ENCODE data around the gene DEDD2. TPM values are rescaled to one million over a fixed set of nuclear protein-coding genes. Genes with fewer than 3 reads are reported as not detected.

The DEDD2 gene
- total RNA-seq, 1 donor from 2014 or later: 21.3 TPM

DNA sequence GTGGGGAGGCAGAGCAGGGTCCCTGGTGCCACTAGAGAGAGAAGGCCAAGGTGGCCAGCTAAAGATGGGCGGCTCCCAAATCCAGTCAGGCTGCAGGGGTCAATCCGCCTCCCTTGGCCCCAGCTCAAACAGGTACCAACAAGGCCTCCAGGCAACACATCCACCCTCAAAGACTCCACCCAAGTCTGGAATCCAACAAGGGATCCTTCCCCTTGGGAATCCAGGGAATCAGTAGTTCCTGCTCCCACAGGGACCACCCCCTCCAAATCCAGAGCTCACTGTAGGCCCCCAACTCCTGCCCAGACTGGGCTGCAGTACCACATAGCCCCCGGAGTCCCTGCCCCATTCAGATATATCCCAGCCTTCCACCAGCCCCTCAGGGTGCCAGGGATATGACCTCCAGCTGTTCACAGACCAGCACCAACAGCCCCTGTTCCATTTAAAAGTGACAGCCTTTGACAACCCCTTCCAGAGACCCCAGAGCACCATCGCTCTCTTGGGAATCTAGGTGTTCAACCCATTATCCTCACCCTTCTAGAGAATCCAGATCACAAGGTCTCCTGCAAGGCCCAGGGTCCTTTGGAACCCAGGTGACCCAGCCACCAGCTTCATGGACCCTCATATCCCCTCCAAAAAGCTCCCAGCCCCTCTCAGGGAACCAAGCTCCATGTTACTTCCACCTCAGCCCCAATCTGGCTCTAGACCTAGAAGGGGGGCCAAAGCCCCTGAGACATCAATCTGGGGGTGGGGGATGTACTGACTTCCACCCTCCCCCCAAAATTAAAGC is 34.3 kb upstream of the DEDD2 start:
- Mint-ChIP-seq H3K4me1 (peaks cover 28% of the 10 kb centered on the region), H3K4me3 (peak overlapping the region; percentile 88), H3K27me3 (ENCODE audit: low read depth) (no peaks in the 10 kb centered on the region), H3K27ac (peak overlapping the region; percentile 96), H3K9me3 (no peaks in the 10 kb centered on the region), H3K36me3 (peaks cover 4% of the 10 kb centered on the region)
- DNase-seq (ENCODE audit: low spot score in 2 of 2, unreplicated experiment in 2 of 2): no peak
- TF ChIP-seq, protein P1, sequence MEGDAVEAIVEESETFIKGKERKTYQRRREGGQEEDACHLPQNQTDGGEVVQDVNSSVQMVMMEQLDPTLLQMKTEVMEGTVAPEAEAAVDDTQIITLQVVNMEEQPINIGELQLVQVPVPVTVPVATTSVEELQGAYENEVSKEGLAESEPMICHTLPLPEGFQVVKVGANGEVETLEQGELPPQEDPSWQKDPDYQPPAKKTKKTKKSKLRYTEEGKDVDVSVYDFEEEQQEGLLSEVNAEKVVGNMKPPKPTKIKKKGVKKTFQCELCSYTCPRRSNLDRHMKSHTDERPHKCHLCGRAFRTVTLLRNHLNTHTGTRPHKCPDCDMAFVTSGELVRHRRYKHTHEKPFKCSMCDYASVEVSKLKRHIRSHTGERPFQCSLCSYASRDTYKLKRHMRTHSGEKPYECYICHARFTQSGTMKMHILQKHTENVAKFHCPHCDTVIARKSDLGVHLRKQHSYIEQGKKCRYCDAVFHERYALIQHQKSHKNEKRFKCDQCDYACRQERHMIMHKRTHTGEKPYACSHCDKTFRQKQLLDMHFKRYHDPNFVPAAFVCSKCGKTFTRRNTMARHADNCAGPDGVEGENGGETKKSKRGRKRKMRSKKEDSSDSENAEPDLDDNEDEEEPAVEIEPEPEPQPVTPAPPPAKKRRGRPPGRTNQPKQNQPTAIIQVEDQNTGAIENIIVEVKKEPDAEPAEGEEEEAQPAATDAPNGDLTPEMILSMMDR (IDR thresholded peaks at IDR 0.05; ENCODE audit: unreplicated experiment): no peak

DNA sequence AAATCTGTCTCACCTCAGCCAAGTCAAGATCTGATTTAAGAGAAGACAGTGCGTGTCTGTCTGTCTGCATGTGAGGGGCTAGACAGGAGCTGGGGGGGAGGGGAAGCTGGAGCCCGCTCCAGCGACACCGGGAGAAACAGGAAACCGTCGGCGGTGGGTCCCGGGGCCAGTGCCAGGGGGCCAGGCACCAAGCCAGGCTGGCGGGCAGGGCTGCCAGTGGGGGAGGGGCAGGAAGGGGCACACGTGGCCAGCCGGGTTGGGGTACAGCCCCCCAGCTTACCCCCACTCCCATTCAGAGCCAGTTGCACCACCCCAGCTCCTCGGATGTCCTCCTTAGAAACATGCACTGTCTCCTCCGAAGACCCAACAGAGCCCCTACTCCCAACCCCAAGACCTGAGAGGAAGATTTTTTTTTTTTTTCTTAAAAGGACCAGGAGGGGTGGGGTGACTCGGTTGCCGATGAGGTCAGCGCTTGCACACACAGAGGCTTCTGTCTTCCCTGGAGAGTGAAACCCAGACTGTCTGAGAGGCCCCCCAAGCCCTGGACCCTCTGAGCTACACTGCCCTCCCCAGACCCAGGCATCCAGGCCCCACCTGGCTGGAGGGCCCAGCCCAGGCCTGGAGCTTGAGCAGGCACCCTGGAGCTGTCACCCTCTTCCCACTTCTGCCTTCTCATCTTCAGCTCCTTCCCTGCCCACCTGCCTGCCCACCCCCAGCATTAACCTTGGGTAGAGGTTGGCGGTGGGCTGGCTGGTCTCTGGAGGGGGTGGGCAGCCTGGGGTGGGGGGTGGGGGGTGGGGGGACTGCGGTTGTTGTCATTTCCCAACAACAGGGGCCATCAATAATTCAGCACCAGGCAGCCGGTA is 33.4 kb upstream of the DEDD2 start:
- Mint-ChIP-seq H3K27me3 (ENCODE audit: low read depth) (no peaks in the 10 kb centered on the region), H3K4me3 (no peak overlapping the region), H3K4me1 (peaks cover 27% of the 10 kb centered on the region), H3K27ac (peak overlapping the region; percentile 9), H3K9me3 (no peaks in the 10 kb centered on the region), H3K36me3 (peaks cover 4% of the 10 kb centered on the region)
- TF ChIP-seq, protein P1 (IDR thresholded peaks at IDR 0.05; ENCODE audit: unreplicated experiment): no peak
- DNase-seq (ENCODE audit: low spot score in 2 of 2, unreplicated experiment in 2 of 2): no peak

DNA sequence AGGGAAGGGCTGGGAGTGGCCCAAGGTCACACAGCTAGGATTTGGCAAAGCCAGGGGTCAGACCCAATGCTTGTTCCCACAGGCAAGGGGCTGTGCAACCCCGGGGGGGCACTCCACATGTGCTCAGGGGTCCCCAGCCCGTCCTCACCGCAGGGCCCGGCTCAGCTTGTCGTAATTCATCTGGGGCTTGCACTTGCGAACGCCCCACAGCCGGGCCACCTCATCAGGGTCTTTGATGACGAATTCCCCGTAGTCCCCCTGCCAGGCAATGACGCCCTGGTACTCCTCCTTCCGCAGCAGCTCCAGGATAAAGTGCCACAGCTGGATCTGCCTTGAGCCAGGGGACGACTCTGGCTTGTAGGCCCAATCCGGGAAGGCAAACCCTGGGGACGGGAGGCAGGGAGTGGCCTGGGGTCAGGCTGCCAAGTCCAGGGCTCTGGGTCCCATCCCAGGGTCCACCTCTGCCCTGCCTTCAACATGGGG is 32.7 kb upstream of the DEDD2 start:
- Mint-ChIP-seq H3K36me3 (peaks cover 4% of the 10 kb centered on the region), H3K9me3 (no peaks in the 10 kb centered on the region), H3K27ac (peak overlapping the region; percentile 9), H3K27me3 (ENCODE audit: low read depth) (no peaks in the 10 kb centered on the region), H3K4me1 (peaks cover 30% of the 10 kb centered on the region), H3K4me3 (no peak overlapping the region)
- TF ChIP-seq, protein P1 (IDR thresholded peaks at IDR 0.05; ENCODE audit: unreplicated experiment): no peak
- DNase-seq (ENCODE audit: low spot score in 2 of 2, unreplicated experiment in 2 of 2): no peak

DNA sequence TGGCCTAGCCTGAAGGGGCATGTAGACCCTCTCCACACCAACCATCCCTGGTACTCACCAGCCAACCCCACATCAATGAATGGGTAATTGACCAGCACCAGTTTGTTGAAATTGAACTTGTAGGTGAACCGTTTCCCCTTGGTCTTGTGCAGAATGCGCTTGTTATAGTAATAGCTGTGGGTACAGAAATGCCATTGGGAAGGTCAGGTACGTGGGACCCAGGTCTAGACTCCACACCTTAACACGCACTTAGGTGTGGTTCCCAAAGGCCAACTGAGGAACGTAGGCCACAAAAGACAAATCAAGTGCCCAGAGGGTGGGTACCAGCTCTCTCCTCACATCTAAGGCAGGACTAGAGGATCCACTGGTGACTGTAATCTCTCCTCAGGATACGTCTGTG is 32.3 kb upstream of the DEDD2 start:
- Mint-ChIP-seq H3K27me3 (ENCODE audit: low read depth) (no peaks in the 10 kb centered on the region), H3K9me3 (no peaks in the 10 kb centered on the region), H3K4me3 (no peak overlapping the region), H3K27ac (peak overlapping the region; percentile 50), H3K4me1 (peaks cover 34% of the 10 kb centered on the region), H3K36me3 (peaks cover 4% of the 10 kb centered on the region)
- TF ChIP-seq, protein P1 (IDR thresholded peaks at IDR 0.05; ENCODE audit: unreplicated experiment): no peak
- DNase-seq (ENCODE audit: low spot score in 2 of 2, unreplicated experiment in 2 of 2): no peak

DNA sequence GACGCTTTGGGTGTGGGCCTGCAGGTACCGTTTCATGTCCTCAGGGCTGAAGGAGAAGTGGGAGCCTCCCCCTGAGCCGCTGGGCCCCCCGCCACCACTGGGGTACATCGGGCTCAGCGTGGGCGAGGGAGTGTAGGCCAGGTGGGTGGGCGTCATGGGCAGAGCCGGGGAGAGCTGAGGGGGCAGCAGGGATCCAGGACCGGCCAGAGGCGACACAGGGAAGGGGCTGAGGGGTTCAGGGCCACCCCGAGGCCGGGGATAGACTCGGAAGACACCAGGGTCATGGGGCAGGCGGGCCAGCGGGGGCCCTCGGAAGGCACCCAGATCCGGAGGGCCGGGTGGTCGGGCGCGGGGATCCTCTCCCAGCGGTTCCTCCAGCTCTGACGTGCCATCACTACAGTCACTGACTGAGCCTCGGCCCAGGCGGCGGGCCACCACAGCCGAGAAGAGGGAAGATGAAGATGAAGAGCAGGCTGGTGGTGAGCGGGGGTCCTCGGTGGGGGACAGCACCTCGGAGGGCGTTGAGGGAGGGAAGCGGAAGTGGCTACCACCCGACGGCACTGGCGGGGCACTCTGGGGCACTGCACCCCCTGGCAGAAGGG is 31.8 kb upstream of the DEDD2 start:
- Mint-ChIP-seq H3K4me1 (peaks cover 39% of the 10 kb centered on the region), H3K27me3 (ENCODE audit: low read depth) (no peaks in the 10 kb centered on the region)

More for the DNA sequence above, 31.8 kb upstream of the DEDD2 start:
- Mint-ChIP-seq H3K9me3 (no peaks in the 10 kb centered on the region), H3K27ac (no peak overlapping the region), H3K4me3 (no peak overlapping the region), H3K36me3 (peaks cover 4% of the 10 kb centered on the region)
- TF ChIP-seq, protein P1 (IDR thresholded peaks at IDR 0.05; ENCODE audit: unreplicated experiment): no peak
- DNase-seq (ENCODE audit: low spot score in 2 of 2, unreplicated experiment in 2 of 2): no peak

All from mesothelial cell of epicardium (in vitro differentiated cells).